ENCODE measurements around the gene SPATA31E1.
"Not testable (repeated sequence)": the region's sequence is repeated elsewhere in the genome, so short reads cannot be mapped to it uniquely, and the experiment has no call there.

Gene SPATA31E1

DNA sequence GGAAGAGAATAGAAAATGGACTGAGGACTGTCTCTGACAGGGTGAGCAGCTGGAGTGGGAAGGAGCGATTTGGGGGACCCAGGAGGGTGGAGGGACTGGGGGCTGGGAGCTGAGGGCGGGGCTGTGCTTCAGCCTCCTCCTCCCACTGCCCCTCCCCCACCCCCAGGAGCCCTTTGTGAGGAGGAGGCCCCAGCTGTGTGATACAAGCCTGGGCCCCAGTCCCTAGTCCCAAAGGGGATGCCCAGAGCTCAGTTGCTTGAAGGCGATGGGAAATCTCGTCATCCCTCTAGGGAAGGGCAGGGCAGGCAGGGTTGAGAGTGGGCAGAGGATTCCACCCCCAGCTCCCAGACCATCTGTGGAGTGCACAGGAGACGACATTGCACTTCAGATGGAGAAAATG is at the start of gene SPATA31E1:
Gene SPATA31E1 (plus strand): TSS at position 251 of the 400 bp plus-strand sequence. CDS start 15 bp downstream, at position 266.
- DNase-seq = no peak

DNA sequence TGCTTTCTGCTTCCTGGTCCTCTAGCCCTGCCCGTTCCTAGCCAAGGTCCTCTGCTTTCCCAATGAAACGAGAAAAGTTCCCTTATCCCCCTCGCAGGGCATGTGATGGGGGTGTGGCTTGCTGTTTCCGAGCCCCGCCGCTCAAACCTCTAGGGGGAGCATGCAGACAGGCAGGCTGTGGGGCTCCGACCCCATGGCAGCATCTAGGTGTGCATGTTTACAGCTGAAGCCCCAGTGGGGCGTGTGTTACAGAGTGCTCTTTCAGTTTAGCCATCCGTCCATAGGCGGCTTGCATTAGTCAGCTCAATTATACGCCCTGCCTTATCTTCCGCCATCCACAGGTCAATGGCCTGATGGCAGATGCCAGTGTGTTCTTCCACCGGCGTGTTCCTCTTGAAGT is 48.3 kb upstream of the SPATA31E1 start:
- no peak for DNase-seq

DNA sequence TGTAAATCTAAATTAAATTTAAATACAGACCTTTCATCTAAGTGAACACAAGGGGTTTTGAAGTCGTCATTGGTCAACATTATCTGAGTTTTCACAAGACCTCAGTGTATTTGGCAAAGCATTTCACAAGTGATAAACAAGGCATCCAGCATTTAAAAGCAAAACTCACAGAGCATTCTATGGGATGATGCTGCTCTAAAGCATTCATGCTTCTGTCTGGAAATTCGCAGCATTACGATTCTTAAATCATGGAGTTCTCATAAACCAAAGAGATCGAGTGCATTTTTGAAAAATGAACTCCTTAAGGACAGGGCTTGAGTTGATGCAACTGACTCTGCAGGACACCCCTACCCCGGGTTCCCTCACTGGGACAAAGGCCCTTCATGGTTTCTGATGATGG is 46.1 kb upstream of the SPATA31E1 start:
- no peak for DNase-seq

DNA sequence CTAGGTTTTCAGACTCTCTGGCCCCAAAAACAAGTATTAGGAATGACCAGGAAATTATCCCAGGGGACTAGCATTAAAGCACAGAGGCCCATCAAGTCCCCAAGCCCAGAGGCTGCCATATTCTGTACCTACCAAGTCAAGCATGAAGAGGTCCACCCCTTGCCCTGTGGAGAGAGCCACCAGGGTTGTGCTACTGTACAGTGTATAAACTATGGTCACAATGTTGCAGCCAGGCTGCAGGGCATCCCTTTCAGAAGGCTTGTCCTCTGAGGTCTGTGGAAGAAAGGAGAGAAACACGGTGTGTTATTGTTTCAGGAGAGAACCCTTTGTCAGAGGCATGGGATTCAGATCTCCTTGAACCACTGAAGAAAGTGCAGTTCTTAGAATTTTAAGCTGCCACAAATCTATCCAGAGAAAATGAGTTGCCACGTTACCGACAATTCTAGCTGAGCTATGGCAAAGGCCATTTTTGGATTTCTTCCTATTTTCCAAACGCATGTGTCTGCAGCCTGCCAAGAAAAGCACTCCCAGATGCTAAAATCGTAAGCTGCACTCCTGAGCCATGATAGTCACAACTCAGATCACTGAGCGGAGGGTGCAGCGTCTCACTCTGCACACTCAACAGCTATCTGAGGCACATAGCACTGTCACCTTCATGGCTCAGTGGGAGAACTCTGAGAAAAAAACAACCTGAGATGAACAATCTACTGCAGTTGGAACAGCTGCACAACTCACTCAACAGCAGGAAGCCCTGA is 45.5 kb upstream of the SPATA31E1 start:
- DNase-seq = no peak

DNA sequence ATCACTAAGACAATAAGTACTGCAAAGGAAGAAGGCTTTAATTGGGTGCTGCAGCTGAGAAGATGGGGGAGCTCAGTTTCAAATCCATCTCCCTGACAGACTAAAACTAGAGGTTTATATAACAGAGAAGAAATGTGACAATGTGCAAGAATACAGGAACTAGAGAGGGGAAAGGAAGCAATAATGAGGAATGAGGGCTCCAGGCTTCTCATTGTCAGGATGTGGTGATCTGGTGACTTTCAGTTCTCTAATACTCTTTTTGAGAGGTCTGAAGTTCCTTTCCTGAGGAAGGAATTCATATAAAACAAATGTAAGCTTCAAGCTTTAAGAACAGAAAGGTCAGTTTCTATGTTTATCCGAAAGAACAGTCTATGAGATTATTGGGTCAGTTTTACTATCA is 42.5 kb upstream of the SPATA31E1 start:
- DNase-seq = no peak

DNA sequence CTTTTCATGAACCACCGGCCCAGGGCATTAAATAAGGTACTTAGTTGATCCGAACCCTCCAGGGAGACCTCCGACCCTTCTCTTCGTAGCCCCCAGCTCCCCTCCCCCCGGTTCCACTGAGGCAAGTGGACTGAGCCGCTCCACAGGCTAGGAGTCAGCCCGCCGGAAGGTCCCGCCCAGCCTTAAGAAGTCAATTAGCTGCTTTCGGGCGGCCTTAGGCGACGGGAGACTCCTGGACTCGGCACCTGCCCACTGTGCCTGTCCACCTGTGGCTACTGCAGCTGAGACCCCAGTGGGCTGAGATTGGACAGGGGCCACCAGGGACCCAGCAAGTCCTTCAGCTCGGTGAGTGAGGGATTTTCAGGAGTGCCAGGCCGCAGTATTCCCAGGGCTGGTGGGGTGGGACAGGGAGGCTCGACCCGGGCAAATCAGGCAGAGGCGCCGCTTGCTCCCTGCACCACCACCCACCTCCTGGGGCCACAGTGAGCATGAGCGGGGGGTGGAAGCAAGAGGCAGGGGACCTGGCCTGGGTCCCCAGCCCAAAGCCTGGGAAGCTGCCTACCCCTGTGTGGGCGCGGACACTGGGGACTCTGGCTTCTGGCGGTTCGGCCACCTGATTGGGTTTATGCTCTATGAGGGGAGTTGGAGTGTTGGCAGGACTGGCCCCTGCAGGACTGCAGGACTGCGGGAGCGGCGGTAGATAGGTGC is 39.6 kb upstream of the SPATA31E1 start:
- no peak for DNase-seq

DNA sequence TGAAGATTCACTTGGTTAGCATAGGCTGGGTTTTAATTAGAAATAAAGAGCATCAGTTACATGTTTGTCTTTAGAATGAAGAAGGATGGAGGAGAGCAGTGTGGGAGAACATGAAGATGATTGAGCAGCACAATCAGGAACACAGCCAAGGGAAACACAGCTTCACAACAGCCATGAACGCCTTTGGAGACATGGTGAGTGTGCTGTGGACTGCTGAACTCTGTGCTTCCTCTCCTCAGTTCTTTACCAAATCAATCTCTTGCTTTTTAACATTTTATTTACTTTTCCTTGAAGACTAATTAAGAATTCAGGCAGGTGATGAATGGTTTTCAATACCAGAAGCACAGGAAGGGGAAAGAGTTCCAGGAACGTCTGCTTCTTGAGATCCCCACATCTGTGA is 38.2 kb upstream of the SPATA31E1 start:
- no peak for DNase-seq

DNA sequence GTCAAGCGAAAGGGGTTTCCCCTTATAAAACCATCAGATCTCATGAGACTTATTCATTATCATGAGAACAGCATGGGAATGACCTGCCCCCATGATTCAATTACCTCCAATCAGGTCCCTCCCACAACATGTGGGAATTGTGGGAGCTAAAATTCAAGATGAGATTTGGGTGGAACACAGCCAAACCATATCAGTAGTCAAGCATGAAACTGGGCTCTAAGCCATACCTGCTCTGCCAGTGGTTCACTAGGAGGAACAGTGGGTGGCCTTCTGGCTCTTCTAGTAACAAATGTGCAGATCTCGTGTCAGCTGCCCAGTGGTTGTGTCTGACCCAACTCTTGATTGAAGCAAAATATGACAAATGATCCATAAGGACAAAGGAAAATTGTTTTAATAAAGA is 34.9 kb upstream of the SPATA31E1 start:
- DNase-seq = not testable (repeated sequence)

DNA sequence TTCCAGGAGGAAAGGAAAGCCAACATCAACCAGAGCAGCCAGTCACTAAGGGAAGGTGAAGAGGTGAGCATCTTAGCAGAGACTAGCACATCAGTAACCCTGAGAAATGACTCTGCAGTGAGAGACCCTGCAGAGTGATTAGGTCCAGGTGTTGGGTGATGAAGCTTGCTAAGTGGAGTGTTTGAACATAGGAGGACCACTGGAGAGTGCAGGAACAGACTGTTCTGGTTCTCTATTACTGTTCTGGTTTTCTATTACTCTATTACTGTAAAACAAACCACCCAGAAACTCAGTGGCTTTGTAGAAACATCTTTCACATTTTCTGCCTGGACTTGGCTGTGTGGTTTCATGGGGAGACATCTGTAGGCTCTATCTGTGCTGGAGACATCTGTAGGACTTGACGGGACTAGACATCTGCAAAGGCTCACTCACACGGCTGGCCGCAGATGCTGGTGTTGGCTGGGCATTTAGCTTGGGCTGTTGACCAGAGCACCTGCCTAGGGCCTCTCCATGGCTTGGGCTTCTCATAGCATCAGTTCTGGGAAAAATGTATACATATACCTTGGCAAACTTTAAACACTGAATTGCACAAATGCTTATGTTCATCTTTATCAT is 33.4 kb upstream of the SPATA31E1 start:
- no peak for DNase-seq

DNA sequence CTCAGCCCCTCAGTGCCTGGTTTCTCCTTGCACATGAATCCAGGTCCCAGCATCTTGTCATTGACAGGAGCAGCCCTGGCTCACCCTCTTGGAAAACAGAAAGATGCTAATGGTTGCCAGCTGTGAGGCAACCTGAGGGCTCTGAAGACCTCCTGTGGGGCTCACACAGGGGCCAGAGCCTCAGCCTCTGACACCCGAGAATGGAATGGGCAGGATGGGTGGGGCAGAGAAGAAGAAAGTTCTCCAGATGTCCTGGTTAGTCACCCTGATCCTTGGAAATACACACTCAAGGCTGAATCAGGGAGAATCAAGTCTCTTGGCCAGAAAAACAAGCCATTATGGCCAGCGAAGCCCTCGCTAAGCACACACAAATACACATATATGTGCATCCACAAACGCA is 32.3 kb upstream of the SPATA31E1 start:
- no peak for DNase-seq

DNA sequence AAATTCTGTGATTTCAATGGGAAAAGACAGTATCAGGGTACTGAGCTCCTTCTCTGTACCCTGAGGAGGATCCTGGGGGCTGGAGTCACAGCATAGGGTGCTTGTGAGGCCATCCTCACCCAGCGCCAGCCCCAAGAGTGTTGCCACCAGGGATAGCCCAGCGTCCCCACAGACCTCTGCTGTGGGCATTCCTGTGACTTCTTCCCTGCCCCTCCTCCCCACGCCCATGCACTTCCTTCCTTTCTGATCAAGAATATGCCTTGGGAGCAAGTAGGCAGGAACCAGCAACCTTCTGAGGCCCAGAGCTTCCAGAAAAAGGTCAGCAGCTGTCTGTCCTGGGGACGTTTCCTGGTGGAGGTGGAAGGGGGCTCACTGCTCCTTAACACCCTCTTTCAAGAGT is 31.5 kb upstream of the SPATA31E1 start:
- not testable (repeated sequence) for DNase-seq

DNA sequence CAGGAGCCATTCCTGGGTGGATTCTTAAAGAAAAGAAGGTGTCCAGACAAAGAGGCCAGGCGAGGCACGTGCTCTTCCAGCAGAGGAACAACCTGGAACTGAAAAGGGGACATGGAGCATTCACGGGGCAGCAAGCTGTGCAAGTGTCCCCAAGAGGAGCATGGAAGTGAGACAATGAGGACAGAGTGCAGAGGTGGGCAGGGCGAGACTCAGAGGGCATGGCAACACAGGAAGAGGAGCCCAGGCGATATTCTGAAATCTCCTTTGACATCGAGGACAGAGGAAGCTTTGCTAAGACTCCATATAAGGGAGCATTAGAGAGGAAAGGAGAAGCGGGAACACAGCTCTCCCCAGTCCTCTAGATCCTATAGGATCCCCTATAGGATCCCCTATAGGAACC is 29.4 kb upstream of the SPATA31E1 start:
- DNase-seq = no peak

DNA sequence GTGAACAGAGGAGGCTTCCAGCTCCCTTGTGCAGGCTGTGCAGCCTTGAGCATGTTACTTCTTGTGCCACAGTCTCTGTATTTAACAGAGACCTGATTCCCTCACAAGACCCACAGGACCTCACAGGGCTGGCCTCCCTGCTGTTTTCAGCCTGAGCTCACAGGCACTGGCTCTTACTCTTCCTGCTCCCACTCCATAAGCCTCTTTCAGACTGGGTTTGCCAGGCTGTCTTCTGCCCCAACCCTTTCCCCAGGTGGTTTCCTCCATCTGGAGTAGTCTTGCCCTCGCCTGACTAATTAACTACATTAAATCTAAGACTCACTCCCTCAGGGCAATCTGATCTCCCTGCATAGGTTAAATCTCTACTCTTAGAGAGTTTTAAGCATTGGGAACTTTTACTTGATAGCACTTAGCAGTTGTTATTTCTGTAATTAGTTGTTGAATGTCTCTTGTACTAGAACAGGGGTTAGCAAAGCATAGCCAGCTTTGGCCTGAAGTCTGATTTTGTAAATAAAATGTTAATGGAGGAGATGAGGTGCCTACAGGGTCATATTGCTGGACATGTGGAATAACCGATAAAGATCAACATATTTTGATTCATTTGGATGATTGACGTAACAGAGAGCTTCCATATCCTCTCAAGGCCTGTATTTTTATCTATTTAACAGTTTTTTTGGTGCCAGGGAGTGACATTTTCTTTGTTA is 28.6 kb upstream of the SPATA31E1 start:
- DNase-seq = no peak

DNA sequence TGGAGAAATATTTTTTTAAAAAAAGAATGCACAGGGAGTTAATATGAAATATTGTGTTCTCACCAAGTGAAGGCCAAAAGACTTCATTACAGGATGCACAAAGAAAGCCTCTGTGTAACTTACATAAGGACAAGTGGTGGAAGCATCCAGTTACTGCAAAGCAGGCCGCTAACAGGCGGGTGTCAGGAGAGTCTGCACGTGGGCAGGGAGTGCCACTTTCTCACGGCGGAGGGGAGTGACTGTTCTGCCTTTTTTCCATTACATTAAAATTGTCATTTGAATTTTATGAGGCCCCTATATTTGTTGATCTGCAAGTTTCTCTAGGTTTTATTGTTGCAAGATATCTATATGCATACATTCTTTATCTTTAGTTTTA is 28.1 kb upstream of the SPATA31E1 start:
- no peak for DNase-seq

DNA sequence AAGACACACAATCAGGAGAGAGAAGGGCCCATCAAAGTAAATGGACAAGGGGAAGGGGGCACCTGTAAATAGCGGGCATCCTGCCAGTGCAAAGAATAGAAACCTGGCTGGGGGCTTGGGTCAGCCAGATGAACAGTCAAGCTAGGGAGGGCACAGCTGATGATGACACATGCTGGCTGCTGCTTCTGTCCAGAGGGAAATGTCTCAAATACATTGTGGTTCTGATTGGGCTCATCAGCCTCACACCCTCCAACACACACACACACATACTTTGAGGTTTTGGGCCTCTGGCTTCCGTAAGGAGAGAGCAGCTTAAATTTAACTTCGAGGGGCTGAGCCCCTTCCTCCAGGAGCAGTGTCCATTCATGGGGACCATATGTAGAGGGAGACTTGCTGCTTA is 27.6 kb upstream of the SPATA31E1 start:
- no peak for DNase-seq

DNA sequence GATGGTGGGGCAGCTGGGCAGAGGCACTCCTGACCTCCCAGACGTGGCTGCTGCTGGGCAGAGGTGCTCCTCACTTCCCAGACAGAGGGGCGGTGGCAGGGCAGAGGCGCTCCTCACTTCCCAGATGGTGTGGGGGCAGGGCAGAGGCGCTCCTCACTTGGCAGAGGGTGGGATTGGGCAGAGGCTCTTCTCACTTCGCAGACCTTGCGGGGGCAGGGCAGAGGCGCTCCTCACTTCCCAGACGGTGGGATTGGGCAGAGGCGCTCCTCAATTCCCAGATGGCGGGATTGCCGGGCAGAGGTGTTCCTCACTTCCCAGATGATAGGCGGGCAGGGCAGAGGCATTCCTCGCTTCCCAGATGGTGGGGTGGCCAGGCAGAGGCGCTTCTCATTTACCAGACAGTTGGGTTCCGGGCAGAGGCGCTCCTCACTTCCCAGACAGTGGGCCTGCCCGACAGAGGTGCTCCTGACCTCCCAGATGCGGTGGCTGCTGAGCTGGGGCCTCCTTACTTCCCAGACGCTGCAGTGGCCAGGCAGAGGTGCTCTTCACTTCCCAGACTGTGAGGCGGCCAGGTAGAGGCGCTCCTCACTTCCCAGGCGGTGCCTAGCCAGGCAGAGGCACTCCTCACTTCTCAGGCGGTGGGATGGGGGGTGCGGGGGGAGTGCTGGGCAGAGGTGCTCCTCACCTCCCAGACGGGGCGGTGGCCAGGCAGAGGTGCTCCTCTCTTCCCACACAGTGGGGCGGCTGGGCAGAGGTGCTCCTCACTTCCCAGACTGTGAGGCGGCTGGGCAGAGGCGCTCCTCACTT is 25.3 kb upstream of the SPATA31E1 start:
- DNase-seq = no peak

DNA sequence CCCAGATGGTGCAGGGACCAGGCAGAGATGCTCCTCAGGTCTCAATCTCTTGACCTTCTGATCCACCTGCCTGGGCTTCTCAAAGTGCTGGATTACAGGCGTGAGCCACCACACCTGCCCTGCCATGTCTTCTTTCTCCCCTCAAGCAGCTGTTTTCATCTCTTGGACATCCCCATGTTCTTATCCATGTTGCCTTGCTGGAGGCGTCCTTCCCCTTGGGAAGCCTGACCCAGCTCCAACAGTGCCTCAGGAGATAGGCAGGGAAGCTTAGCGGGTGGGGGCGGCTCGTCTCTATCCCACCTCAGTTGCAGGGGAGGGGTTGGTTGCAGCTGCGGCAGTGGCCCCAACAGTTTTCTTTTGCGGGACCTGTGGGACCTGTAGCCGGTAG is 24.7 kb upstream of the SPATA31E1 start:
- DNase-seq = no peak

DNA sequence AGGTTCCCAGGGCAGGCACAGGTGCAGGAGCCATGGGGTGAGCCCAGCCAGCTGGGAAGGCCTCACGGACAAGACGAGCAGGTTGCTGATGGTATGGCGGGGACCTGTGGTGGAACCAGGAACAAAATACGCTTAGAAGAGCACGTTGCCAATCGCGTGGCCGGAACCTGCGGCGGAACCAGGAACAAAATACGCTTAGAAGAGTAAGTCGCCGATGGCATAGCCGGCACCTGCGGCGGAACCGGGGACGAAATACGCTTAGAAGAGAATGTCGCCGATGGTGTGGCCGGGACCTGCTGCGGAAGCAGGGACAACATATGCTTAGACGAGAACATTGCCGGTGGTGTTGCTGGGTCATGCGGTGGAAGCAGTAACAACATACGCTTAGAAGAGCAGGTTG is 23.5 kb upstream of the SPATA31E1 start:
- no peak for DNase-seq

DNA sequence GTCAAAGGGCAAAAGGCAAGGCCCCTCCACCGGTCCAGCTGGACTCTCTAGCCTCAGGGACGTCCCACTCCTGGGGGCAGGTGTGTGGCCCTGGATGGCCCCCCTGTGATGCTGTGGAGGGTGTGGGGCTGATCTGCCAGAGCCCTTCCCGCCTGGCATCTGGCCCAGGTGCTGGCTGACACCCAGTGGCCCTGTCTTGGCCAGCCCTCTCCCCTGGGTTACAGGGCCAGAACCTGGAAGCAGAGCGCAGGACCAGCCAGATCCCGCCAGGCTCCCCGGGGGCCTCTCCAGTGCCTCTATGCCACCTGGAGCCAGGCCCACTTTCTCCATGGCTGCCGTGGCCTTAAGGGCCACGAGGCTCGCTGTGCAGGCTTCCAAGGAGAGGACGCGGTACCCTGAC is 22.9 kb upstream of the SPATA31E1 start:
- DNase-seq = no peak

DNA sequence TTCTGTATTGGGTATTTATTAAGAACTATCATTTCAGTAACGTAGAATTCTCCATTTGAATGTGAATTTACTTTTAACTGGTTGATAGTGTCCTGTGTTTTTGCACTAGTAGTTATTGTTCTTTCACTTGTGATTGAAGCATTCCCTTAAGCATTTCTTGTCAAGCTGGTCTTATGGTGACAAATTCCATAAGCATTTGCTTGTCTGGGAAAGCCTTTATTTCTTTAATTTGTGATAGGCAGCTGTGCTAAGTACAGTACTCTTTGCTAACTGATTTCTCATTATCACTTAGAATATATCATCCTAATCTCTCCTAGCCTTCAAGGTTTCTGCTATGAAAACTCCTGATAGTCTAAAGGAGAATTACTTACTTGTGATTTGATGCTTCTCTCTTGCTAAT is 21.3 kb upstream of the SPATA31E1 start:
- DNase-seq = no peak

DNA sequence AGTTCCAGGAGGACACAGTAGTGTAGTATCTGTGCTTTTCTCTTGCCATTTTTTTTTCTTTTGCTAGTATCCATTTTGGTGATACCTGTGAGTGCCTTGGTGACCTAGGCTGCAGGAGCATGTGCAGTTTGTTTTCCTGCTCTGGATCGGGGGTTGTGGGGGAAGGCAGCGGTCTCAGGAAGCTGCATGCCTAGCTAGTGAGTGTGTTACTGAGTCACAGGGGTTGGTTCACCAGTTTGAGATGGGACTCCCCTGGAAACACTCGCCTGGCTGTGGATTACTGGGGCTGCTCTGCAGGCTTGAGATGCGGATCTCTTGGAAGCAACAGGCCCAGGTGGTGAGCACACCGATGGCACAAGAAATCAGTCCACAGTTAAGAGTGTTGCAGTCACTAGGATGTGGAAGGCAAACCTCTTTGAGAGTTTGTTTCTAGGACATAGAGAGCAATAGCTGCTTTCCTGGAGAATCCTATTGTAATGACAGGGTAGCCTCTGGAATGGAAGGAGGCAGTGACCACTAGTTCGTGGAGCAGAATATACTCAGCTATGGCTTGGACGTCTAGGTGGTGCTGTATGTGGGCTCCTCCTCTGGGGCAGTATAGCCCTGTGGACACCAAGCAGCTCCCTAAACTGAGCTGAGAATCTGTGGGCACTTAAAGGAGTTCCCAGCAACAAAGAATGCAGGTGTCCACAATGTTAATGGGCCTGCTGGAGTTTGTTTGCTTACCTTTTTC is 20.0 kb upstream of the SPATA31E1 start:
- no peak for DNase-seq

DNA sequence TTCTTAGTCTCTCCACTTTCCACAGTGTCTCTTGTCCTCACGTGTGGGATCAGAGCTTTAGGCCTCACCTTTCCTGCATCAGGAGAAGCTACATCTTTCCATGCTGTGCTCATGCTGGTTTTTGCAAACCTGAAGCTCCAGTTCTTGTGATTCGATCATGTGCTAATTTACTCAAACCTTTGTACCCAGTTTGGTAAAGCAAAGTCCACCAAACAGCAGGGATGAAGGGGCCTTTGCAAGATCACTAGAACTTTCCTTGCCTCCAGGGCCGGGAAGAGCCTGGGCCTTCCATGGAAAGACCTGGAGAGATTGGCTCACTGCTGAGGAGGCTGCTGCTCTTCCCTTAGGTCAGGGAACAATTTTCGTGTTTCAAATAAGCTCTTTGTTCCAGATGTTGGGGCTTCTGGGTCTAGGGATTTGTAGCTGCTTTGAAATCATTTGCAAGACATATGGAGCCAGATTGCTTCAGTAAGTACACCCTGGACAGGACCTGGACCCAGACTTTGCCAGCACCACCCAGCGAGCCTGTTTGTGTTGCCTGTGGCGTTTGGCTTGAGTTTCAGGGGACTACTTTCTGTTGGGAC is 18.7 kb upstream of the SPATA31E1 start:
- DNase-seq = no peak
